Measurements from ENCODE around the gene CELF4.
"Not testable (repeated sequence)": the region's sequence is repeated elsewhere in the genome, so short reads cannot be mapped to it uniquely, and the experiment has no call there.

Gene CELF4

GRCh38 chr18:37362158-37362890 is 203.3 kb downstream of the CELF4 start:
- TF ChIP-seq ZNF274 (IDR thresholded peaks at IDR 0.05; ENCODE audit: low read depth, low read length) = no peak
- no peak overlapping the region for H3K4me3 ChIP-seq (ENCODE audit: low read length)

- H3K4me3 ChIP-seq (ENCODE audit: low read length) = no peak overlapping the region
Measured at GRCh38 chr18:37361335-37362157, 204.1 kb downstream of the CELF4 start.

GRCh38 chr18:37358061-37358460 is 207.5 kb downstream of the CELF4 start:
- not testable (repeated sequence) for H3K4me3 ChIP-seq (ENCODE audit: low read length)

More at GRCh38 chr18:37361335-37362157, 204.1 kb downstream of the CELF4 start:
- TF ChIP-seq ZNF274 (IDR thresholded peaks at IDR 0.05; ENCODE audit: low read depth, low read length) = no peak

- TF ChIP-seq ZNF274 (IDR thresholded peaks at IDR 0.05; ENCODE audit: low read depth, low read length) = no peak
- H3K4me3 ChIP-seq (ENCODE audit: low read length) = no peak overlapping the region
Measured at GRCh38 chr18:37355772-37356171, 209.8 kb downstream of the CELF4 start.

- no peak overlapping the region for H3K4me3 ChIP-seq (ENCODE audit: low read length)
- TF ChIP-seq ZNF274 (IDR thresholded peaks at IDR 0.05; ENCODE audit: low read depth, low read length) = no peak
Measured at GRCh38 chr18:37351110-37351509, 214.5 kb downstream of the CELF4 start.

- no peak for TF ChIP-seq ZNF274 (IDR thresholded peaks at IDR 0.05; ENCODE audit: low read depth, low read length)
Measured at GRCh38 chr18:37348729-37349128, 216.9 kb downstream of the CELF4 start.

GRCh38 chr18:37346048-37346447 is 219.6 kb downstream of the CELF4 start:
- no peak for TF ChIP-seq ZNF274 (IDR thresholded peaks at IDR 0.05; ENCODE audit: low read depth, low read length)
- no peak overlapping the region for H3K4me3 ChIP-seq (ENCODE audit: low read length)

More at GRCh38 chr18:37348729-37349128, 216.9 kb downstream of the CELF4 start:
- no peak overlapping the region for H3K4me3 ChIP-seq (ENCODE audit: low read length)

GRCh38 chr18:37343542-37343851 is 222.1 kb downstream of the CELF4 start:
- H3K4me3 ChIP-seq (ENCODE audit: low read length) = no peak overlapping the region

GRCh38 chr18:37341473-37342086 is 224.0 kb downstream of the CELF4 start:
- no peak overlapping the region for H3K4me3 ChIP-seq (ENCODE audit: low read length)
- no peak for TF ChIP-seq ZNF274 (IDR thresholded peaks at IDR 0.05; ENCODE audit: low read depth, low read length)

More at GRCh38 chr18:37343542-37343851, 222.1 kb downstream of the CELF4 start:
- no peak for TF ChIP-seq ZNF274 (IDR thresholded peaks at IDR 0.05; ENCODE audit: low read depth, low read length)

GRCh38 chr18:37341016-37341415 is 224.6 kb downstream of the CELF4 start:
- no peak for TF ChIP-seq ZNF274 (IDR thresholded peaks at IDR 0.05; ENCODE audit: low read depth, low read length)
- no peak overlapping the region for H3K4me3 ChIP-seq (ENCODE audit: low read length)

- no peak overlapping the region for H3K4me3 ChIP-seq (ENCODE audit: low read length)
- no peak for TF ChIP-seq ZNF274 (IDR thresholded peaks at IDR 0.05; ENCODE audit: low read depth, low read length)
Measured at GRCh38 chr18:37339701-37340215, 225.8 kb downstream of the CELF4 start.

- no peak for TF ChIP-seq ZNF274 (IDR thresholded peaks at IDR 0.05; ENCODE audit: low read depth, low read length)
- H3K4me3 ChIP-seq (ENCODE audit: low read length) = no peak overlapping the region
Measured at GRCh38 chr18:37336568-37337285, 228.9 kb downstream of the CELF4 start.

GRCh38 chr18:37335409-37335736 is 230.2 kb downstream of the CELF4 start:
- no peak overlapping the region for H3K4me3 ChIP-seq (ENCODE audit: low read length)
- TF ChIP-seq ZNF274 (IDR thresholded peaks at IDR 0.05; ENCODE audit: low read depth, low read length) = no peak
